Right atrium auricular region (tissue), 2 donors: Measurements from ENCODE around the gene PM20D1. TPM values are rescaled to one million over a fixed set of nuclear protein-coding genes. Genes with fewer than 3 reads are reported as not detected.
"Not testable (repeated sequence)": the region's sequence is repeated elsewhere in the genome, so short reads cannot be mapped to it uniquely, and the experiment has no call there.

Source experiments
- DNase-seq: peaks from one replicate; pipeline ENCODE4 v3.0.0-alpha.2; 2019; ENCODE audit warnings: low spot score
- H3K27ac ChIP-seq, 2 donors: fragments of 200-600 bp; sonication (generic); 1 replicate in 1 of 2; 2 replicates in 1 of 2; pipeline ENCODE4 v1.5.1; 2016 to 2019
- H3K27me3 ChIP-seq, 2 donors: fragments of 200-600 bp; sonication (generic); one replicate each; pipeline versions ENCODE4 v1.5.1 to v1.6.0; 2017 to 2019
- H3K36me3 ChIP-seq: fragments of 200-600 bp; sonication (generic); one replicate; pipeline ENCODE4 v1.5.1; 2016
- H3K4me1 ChIP-seq, 2 donors: fragments of 200-600 bp; sonication (generic); one replicate each; pipeline versions ENCODE4 v1.5.1 to v1.6.0; 2017 to 2019
- H3K4me3 ChIP-seq, 2 donors: fragments of 200-600 bp; sonication (generic); 1 replicate in 1 of 2; 2 replicates in 1 of 2; pipeline ENCODE4 v1.5.1; 2017 to 2019; ENCODE audit warnings: mild to moderate bottlenecking in 1 of 2, moderate library complexity in 1 of 2
- H3K9me3 ChIP-seq, 2 donors: fragments of 200-600 bp; sonication (generic); one replicate each; pipeline ENCODE4 v1.5.1; 2019
- total RNA-seq, 2 donors: library from RNA; depleted of rRNA; stranded (reverse); fragments of >200 nt; gene quantifications; one replicate each; pipeline ENCODE4 v1.1.0, GENCODE V29; 2016
- TF ChIP-seq, protein P1 (sequence below), 2 donors: fragments of 200-600 bp; sonication (generic); IDR thresholded peaks; one replicate each; pipeline ENCODE4 v1.5.1; 2019; ENCODE audit warnings: antibody characterized with exemption in 2 of 2

PM20D1 gene
- total RNA-seq, 2 donors from 2014 or later, result 1.2 to 1.4 TPM

DNA sequence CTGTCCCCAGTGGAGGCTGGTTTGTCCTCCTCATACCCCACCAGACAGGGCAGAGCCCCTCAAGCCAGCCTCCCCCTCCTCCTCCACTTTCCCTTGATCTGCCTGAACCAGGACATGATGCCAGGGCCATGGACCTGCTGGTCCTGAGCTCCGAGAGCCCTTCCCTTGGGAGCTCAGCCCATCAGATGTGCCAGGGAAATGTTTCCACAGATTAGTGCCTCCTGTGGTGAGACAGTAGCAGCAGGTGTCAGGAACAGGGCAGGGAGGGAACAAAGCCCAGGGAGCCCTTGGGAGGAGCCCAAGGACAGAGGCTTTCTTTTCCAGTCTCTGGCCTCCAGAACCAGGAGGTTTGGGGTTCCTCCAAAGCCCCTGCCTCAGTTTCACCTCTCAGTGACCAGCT lies 22.3 kb downstream of the PM20D1 start:
- no peaks in the 10 kb centered on the region for H3K9me3 ChIP-seq
- no peak overlapping the region for H3K4me3 ChIP-seq
- no peaks in the 10 kb centered on the region for H3K36me3 ChIP-seq
- no peak for DNase-seq
- H3K27me3 ChIP-seq, result no peaks in the 10 kb centered on the region
- H3K27ac ChIP-seq, result peak overlapping the region; percentile 43 to 78
- TF ChIP-seq, protein P1, sequence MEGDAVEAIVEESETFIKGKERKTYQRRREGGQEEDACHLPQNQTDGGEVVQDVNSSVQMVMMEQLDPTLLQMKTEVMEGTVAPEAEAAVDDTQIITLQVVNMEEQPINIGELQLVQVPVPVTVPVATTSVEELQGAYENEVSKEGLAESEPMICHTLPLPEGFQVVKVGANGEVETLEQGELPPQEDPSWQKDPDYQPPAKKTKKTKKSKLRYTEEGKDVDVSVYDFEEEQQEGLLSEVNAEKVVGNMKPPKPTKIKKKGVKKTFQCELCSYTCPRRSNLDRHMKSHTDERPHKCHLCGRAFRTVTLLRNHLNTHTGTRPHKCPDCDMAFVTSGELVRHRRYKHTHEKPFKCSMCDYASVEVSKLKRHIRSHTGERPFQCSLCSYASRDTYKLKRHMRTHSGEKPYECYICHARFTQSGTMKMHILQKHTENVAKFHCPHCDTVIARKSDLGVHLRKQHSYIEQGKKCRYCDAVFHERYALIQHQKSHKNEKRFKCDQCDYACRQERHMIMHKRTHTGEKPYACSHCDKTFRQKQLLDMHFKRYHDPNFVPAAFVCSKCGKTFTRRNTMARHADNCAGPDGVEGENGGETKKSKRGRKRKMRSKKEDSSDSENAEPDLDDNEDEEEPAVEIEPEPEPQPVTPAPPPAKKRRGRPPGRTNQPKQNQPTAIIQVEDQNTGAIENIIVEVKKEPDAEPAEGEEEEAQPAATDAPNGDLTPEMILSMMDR (IDR thresholded peaks at IDR 0.05), result no peak
- peaks cover 0 to 19% of the 10 kb centered on the region in 2 donors for H3K4me1 ChIP-seq

DNA sequence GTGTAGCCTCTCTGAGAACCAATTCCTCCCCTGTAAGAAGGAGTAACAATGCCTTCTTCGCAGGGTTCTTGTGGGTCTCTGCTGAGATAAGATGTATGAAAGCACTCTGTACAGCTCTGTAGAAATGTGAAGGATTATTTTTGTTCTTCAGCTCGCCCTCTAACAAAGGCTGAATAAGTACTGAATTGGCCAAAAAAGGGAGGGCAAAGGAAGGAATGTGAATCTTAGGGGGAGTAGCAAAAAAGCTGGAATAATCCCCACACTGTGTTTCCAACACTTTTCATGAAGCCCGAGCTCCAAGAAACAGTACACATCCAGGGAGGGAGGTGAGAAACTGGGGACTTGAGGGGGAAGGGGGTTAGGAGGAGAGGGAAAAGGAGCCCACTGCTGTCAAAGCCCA lies 22.9 kb downstream of the PM20D1 start:
- Histone ChIP-seq H3K27ac (peak overlapping the region; percentile 43 to 78), H3K36me3 (no peaks in the 10 kb centered on the region)

DNA sequence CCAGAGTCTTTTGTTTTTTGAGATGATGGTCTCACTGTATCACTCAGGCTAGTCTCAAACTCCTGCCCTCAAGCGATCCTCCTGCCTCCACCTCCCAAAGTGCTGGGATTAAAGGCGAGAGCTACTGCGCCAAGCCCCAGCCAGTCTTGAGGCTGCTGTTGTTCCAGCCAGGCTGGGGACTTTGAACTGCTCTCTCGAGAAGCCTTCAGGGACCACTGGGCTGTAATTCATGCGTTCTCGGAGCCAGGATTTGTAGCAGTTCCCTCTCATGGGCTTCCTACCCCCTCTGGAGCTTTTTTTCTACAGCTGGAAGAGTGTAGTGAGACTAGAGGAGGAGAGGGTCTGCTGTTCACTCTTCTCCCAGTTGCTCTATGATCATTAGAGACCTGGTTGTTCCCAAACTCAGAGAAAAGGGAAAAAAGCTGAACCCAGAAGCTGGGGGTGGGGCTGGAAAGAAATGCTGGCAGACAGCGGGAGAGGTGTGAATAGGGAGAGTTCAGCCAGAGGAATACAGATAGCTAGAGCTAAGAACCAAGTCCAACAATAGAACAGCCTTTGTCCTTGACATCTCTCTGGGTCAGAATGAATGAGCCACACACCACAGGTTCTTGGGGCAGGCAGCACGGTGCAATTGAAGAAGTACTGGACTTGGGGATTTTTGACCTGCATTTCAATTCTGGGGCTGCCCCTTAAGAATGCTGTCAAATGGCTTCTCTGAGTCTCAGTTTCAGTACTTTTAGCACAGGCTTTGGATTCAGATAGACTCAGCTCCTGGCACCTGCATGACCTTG lies 23.7 kb downstream of the PM20D1 start:
- DNase-seq, result no peak
- no peak overlapping the region for H3K4me3 ChIP-seq
- peak overlapping the region; percentile 54 to 78 for H3K27ac ChIP-seq
- H3K4me1 ChIP-seq, result peaks cover 0 to 19% of the 10 kb centered on the region in 2 donors
- H3K36me3 ChIP-seq, result no peaks in the 10 kb centered on the region
- TF ChIP-seq, protein P1 (IDR thresholded peaks at IDR 0.05), result no peak
- no peaks in the 10 kb centered on the region for H3K27me3 ChIP-seq
- no peaks in the 10 kb centered on the region for H3K9me3 ChIP-seq

More for the DNA sequence above, 22.9 kb downstream of the PM20D1 start:
- no peaks in the 10 kb centered on the region for H3K27me3 ChIP-seq
- H3K4me3 ChIP-seq, result no peak overlapping the region
- H3K4me1 ChIP-seq, result peaks cover 0 to 19% of the 10 kb centered on the region in 2 donors
- no peaks in the 10 kb centered on the region for H3K9me3 ChIP-seq
- DNase-seq, result no peak
- TF ChIP-seq, protein P1 (IDR thresholded peaks at IDR 0.05), result no peak

DNA sequence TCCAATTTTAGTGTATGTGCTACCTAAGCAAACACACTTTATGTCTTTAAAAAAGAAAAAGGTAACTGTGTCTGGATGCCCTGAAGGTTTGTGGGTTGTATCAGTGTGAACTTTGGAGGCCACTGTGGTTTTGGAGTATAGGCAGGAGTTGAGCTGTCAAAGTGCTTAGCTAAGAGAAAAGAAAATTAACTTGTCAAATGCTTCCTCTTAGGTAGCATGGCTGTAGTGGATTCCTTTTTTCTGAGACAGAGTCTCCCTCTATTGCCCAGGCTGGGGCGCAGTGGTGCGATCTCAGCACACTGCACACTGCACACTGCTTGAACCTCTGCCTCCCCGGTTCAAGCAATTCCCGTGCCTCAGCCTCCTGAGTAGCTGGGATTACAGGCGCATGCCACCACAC lies 25.8 kb downstream of the PM20D1 start:
- TF ChIP-seq, protein P1 (IDR thresholded peaks at IDR 0.05), result no peak
- no peak for DNase-seq
- H3K9me3 ChIP-seq, result no peaks in the 10 kb centered on the region
- no peaks in the 10 kb centered on the region for H3K36me3 ChIP-seq
- no peak overlapping the region for H3K4me3 ChIP-seq
- no peaks in the 10 kb centered on the region for H3K27me3 ChIP-seq
- H3K4me1 ChIP-seq, result peaks cover 0 to 19% of the 10 kb centered on the region in 2 donors
- no peak overlapping the region for H3K27ac ChIP-seq

DNA sequence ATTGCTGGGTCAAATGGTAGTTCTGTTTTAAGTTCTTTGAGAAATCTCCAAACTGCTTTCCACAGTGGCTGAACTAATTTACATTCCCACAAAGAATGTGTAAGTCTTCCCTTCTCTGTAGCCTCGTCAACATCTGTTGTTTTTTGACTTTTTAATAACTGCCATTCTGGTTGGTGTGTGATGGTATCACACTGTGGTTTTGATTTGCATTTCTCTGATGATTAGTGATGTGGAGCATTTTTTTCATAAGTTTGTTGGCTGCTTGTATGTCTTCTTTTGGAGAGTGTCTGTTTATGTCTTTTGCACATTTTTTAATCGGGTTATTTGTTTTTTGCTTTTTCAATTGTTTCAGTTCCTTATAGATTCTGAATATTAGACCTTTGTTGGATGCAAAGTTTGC lies 26.7 kb downstream of the PM20D1 start:
- not testable (repeated sequence) for H3K27ac ChIP-seq, DNase-seq, H3K4me3 ChIP-seq, H3K27me3 ChIP-seq, H3K36me3 ChIP-seq, H3K9me3 ChIP-seq
- H3K4me1 ChIP-seq, result peaks cover 0 to 19% of the 10 kb centered on the region in 2 donors

DNA sequence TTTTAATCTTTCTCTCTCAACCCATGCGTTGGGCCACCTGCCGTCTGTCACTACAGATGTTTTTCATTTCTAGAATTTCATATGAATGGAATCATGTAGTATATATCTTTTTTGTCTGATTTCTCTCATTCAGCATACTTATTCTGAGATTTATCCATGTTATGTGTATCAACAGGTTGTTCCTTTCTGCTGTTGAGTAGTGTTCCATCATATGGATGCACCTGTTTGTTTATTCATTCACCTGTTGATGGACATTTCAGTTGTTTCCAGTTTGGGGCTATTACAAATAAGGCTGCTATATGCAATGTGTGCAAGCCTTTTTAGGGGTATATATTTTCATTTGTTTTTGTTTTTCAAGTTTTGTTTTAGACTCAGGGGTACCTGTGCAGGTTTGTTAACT lies 27.5 kb downstream of the PM20D1 start:
- DNase-seq, result no peak
- Histone ChIP-seq H3K36me3 (no peaks in the 10 kb centered on the region), H3K4me3 (no peak overlapping the region), H3K27ac (no peak overlapping the region), H3K27me3 (no peaks in the 10 kb centered on the region), H3K9me3 (no peaks in the 10 kb centered on the region), H3K4me1 (peaks cover 0 to 17% of the 10 kb centered on the region in 2 donors)
- TF ChIP-seq, protein P1 (IDR thresholded peaks at IDR 0.05), result no peak
